Esophagus muscularis mucosa (tissue), 3 donors: ENCODE data around the gene ATP4A.

Source experiments
- POLR2A ChIP-seq: fragments of 450-650 bp; IDR thresholded peaks from one replicate; pipeline ENCODE4 v1.6.1; 2017; ENCODE audit warnings: antibody characterized with exemption, moderate library complexity, mild to moderate bottlenecking, low read depth
- TF ChIP-seq, protein P1 (sequence below), 3 experiments: fragments of 200-600 bp in 2 of 3; fragments of 450-650 bp in 1 of 3; sonication (generic) in 2 of 3; IDR thresholded peaks; one replicate each; pipeline ENCODE4 v1.5.1; 2017 to 2019; ENCODE audit warnings: antibody characterized with exemption in 3 of 3, mild to moderate bottlenecking in 2 of 3, moderate library complexity in 1 of 3

DNA sequence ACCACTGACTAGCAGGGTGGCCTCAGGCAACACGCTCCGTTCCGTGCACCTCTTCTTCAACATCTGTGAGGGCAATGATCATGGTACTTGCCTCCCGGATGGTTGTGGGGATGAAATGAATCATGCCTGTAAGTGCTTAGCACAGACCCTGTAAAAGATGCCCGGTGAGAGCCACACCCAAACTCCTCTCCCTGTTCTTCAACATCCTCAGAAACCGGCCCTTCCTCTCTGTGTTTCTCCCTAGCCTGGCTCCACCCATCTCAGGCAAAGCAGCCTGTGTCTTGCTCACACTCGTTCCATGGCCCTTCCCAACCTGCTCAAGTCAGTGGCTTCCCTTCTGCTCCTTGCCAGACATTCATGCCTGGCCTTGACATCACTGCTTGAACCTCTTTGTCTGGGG, 44.2 kb downstream of the ATP4A start:
- TF ChIP-seq, protein P1, sequence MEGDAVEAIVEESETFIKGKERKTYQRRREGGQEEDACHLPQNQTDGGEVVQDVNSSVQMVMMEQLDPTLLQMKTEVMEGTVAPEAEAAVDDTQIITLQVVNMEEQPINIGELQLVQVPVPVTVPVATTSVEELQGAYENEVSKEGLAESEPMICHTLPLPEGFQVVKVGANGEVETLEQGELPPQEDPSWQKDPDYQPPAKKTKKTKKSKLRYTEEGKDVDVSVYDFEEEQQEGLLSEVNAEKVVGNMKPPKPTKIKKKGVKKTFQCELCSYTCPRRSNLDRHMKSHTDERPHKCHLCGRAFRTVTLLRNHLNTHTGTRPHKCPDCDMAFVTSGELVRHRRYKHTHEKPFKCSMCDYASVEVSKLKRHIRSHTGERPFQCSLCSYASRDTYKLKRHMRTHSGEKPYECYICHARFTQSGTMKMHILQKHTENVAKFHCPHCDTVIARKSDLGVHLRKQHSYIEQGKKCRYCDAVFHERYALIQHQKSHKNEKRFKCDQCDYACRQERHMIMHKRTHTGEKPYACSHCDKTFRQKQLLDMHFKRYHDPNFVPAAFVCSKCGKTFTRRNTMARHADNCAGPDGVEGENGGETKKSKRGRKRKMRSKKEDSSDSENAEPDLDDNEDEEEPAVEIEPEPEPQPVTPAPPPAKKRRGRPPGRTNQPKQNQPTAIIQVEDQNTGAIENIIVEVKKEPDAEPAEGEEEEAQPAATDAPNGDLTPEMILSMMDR (IDR thresholded peaks at IDR 0.05): no peak
- TF ChIP-seq POLR2A: no peak
